Neural cell (in vitro differentiated cells): ENCODE data around the gene POMGNT2. TPM values are rescaled to one million over a fixed set of nuclear protein-coding genes. Genes with fewer than 3 reads are reported as not detected.

ENCODE experiments used
- H2AFZ ChIP-seq: fragments of 200-600, 300-800 bp; sonication (generic), shearing (Covaris generic); 2 replicates; pipeline ENCODE4 v1.6.0; 2014; ENCODE audit warnings: low read depth, mild to moderate bottlenecking, antibody characterized with exemption, low read length, moderate library complexity
- H3F3A ChIP-seq: fragments of 200-600 bp; shearing (Covaris generic); 2 replicates; pipeline ENCODE4 v1.6.1; 2016; ENCODE audit warnings: mild to moderate bottlenecking, moderate library complexity, mixed read lengths, antibody characterized with exemption, low read length; ENCODE audit not compliant: insufficient read depth, poor library complexity, severe bottlenecking
- H3K27ac ChIP-seq: fragments of 200-600, 300-800 bp; sonication (generic), shearing (Covaris generic); 2 replicates; pipeline ENCODE4 v1.5.1; 2014; ENCODE audit warnings: mild to moderate bottlenecking, low read length, moderate library complexity
- H3K27me3 ChIP-seq: fragments of 300-800, 200-600 bp; sonication (generic), shearing (Covaris generic); 2 replicates; pipeline ENCODE4 v1.6.0; 2014; ENCODE audit warnings: mild to moderate bottlenecking, low read depth, low read length, moderate library complexity; ENCODE audit not compliant: insufficient read depth
- H3K36me3 ChIP-seq: fragments of 300-800, 200-600 bp; sonication (generic), shearing (Covaris generic); 2 replicates; pipeline ENCODE4 v1.5.1; 2014; ENCODE audit warnings: mild to moderate bottlenecking, antibody characterized with exemption, low read length, moderate library complexity; ENCODE audit not compliant: insufficient read depth
- H3K4me2 ChIP-seq: fragments of 300-800, 200-600 bp; sonication (generic), shearing (Covaris generic); 2 replicates; pipeline ENCODE4 v1.6.0; 2014; ENCODE audit warnings: mild to moderate bottlenecking, low read length
- H3K4me3 ChIP-seq: fragments of 300-800, 200-600 bp; sonication (generic), shearing (Covaris generic); 2 replicates; pipeline ENCODE4 v1.5.1; 2014; ENCODE audit warnings: mild to moderate bottlenecking, low read length, moderate library complexity
- H3K79me2 ChIP-seq: fragments of 200-600 bp; shearing (Covaris generic); replicated peaks from 2 replicates; pipeline ENCODE4 v1.6.0; 2014; ENCODE audit warnings: mild to moderate bottlenecking, low read length, moderate library complexity; ENCODE audit not compliant: insufficient read depth
- H3K9ac ChIP-seq: fragments of 300-800, 200-600 bp; sonication (generic), shearing (Covaris generic); 2 replicates; pipeline ENCODE4 v1.6.1; 2016; ENCODE audit warnings: mild to moderate bottlenecking, low read length, mixed read lengths
- H3K9me2 ChIP-seq: fragments of 200-600 bp; shearing (Covaris generic); 2 replicates; pipeline ENCODE4 v1.6.1; 2016; ENCODE audit warnings: mild to moderate bottlenecking, low read length, mixed read lengths; ENCODE audit not compliant: insufficient read depth
- H3K9me3 ChIP-seq: fragments of 200-600, 300-800 bp; sonication (generic), shearing (Covaris generic); 2 replicates; pipeline ENCODE4 v1.6.1; 2016; ENCODE audit warnings: mild to moderate bottlenecking, mixed run types, low read length, moderate library complexity, mixed read lengths
- H4K20me1 ChIP-seq: fragments of 200-600 bp; shearing (Covaris generic); 2 replicates; pipeline ENCODE4 v1.6.1; 2016; ENCODE audit warnings: mild to moderate bottlenecking, mixed run types; ENCODE audit not compliant: insufficient read depth
- EP300 ChIP-seq: fragments of 450-650 bp; conservative IDR thresholded peaks from 2 replicates; pipeline ENCODE4 v1.6.1; 2014; ENCODE audit warnings: antibody characterized with exemption, mild to moderate bottlenecking, moderate library complexity; ENCODE audit not compliant: poor library complexity, severe bottlenecking
- EZH2 ChIP-seq: fragments of 200-600, 300-800 bp; shearing (Covaris generic), sonication (generic); IDR thresholded peaks from 2 replicates; pipeline ENCODE4 v1.6.1; 2014; ENCODE audit warnings: antibody characterized with exemption, low read length, borderline replicate concordance, mild to moderate bottlenecking; ENCODE audit not compliant: insufficient read depth, poor library complexity, severe bottlenecking
- MXI1 ChIP-seq: fragments of 450-650 bp; conservative IDR thresholded peaks from 2 replicates; pipeline ENCODE4 v1.6.1; 2014; ENCODE audit warnings: antibody characterized with exemption, mild to moderate bottlenecking; ENCODE audit not compliant: poor library complexity, severe bottlenecking
- POLR2AphosphoS5 ChIP-seq: IDR thresholded peaks from 2 replicates; pipeline ENCODE4 v1.6.1; 2012
- RAD21 ChIP-seq: fragments of 450-650 bp; conservative IDR thresholded peaks from 2 replicates; pipeline ENCODE4 v1.6.1; 2014; ENCODE audit warnings: antibody characterized with exemption, mild to moderate bottlenecking, moderate library complexity
- SMC3 ChIP-seq: fragments of 450-650 bp; conservative IDR thresholded peaks from 2 replicates; pipeline ENCODE4 v1.6.1; 2014; ENCODE audit warnings: antibody characterized with exemption, mild to moderate bottlenecking, moderate library complexity; ENCODE audit not compliant: poor library complexity
- TAF1 ChIP-seq: IDR thresholded peaks from 2 replicates; pipeline ENCODE4 v1.6.1; 2012; ENCODE audit warnings: low read depth
- polyA plus RNA-seq: library from polyadenylated mRNA; depleted of rRNA; stranded (reverse); fragments of >200 nt; gene quantifications from 2 replicates; pipeline ENCODE4 v1.2.3, GENCODE V29; 2014
- TF ChIP-seq, protein P1 (sequence below): IDR thresholded peaks from 2 replicates; pipeline ENCODE4 v1.6.1; 2012; ENCODE audit warnings: borderline replicate concordance
- TF ChIP-seq, protein P2 (sequence below): fragments of 450-650 bp; IDR thresholded peaks from 2 replicates; pipeline ENCODE4 v1.5.1; 2014; ENCODE audit warnings: antibody characterized with exemption, mild to moderate bottlenecking, moderate library complexity; ENCODE audit not compliant: poor library complexity, severe bottlenecking

Gene POMGNT2
- polyA plus RNA-seq, 1 donor from 2014 or later = 25.7 TPM

GRCh38 chr3:43034200-43034599 lies 71.7 kb downstream of the POMGNT2 start:
- H3K4me2 ChIP-seq = no peak overlapping the region
- no peaks in the 10 kb centered on the region for H3K9me3 ChIP-seq

DNA sequence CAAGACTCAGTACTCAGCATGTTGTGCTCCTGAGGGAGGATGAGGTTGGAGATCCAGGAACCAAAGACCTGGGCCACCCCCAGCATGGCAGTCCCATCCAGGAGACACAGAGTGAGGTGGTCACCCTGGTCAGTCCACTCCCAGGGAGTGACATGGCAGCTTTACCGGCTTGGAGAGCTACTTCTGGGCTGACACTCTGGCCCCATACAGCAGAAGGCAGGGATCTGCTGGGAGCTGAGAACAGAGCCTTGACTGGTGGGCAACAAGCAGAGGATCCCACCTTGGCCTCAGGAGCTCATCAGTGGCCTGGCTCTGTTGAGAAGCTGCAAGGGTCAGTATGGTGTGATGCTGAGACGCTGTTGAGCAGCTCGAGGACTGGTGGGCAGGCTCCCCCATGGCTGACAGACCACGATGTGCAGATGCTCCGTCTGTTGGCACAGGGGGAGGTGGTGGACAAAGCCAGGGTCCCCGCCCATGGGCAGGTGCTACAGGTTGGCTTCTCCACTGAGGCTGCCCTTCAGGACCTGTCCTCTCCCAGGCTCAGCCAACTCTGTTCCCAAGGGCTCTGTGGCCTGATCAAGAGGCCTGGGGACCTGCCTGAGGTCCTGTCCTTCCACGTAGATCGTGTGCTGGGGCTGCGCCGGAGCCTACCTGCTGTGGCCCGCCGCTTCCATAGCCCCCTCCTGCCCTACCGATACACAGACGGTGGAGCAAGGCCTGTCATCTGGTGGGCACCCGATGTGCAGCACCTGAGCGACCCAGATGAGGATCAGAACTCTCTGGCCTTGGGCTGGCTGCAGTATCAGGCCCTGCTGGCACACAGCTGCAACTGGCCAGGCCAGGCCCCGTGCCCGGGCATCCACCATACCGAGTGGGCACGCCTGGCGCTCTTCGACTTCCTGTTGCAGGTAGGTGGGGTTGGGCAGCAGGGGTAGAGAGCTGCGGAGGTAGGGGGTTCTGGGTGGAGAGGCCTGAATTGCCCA lies 72.9 kb downstream of the POMGNT2 start:
- TF ChIP-seq SMC3 = no peak
- no peak for TF ChIP-seq EP300
- no peak for TF ChIP-seq RAD21
- TF ChIP-seq, protein P1, sequence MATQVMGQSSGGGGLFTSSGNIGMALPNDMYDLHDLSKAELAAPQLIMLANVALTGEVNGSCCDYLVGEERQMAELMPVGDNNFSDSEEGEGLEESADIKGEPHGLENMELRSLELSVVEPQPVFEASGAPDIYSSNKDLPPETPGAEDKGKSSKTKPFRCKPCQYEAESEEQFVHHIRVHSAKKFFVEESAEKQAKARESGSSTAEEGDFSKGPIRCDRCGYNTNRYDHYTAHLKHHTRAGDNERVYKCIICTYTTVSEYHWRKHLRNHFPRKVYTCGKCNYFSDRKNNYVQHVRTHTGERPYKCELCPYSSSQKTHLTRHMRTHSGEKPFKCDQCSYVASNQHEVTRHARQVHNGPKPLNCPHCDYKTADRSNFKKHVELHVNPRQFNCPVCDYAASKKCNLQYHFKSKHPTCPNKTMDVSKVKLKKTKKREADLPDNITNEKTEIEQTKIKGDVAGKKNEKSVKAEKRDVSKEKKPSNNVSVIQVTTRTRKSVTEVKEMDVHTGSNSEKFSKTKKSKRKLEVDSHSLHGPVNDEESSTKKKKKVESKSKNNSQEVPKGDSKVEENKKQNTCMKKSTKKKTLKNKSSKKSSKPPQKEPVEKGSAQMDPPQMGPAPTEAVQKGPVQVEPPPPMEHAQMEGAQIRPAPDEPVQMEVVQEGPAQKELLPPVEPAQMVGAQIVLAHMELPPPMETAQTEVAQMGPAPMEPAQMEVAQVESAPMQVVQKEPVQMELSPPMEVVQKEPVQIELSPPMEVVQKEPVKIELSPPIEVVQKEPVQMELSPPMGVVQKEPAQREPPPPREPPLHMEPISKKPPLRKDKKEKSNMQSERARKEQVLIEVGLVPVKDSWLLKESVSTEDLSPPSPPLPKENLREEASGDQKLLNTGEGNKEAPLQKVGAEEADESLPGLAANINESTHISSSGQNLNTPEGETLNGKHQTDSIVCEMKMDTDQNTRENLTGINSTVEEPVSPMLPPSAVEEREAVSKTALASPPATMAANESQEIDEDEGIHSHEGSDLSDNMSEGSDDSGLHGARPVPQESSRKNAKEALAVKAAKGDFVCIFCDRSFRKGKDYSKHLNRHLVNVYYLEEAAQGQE = no peak
- TF ChIP-seq POLR2AphosphoS5 = no peak
- Histone ChIP-seq H3K79me2 (no peaks in the 10 kb centered on the region), H3K9me2 (no peaks in the 10 kb centered on the region)

More at GRCh38 chr3:43034200-43034599, 71.7 kb downstream of the POMGNT2 start:
- Histone ChIP-seq H2AFZ (no peak overlapping the region), H3K27me3 (no peaks in the 10 kb centered on the region), H3F3A (no peaks in the 10 kb centered on the region), H3K79me2 (no peaks in the 10 kb centered on the region), H3K9me2 (no peaks in the 10 kb centered on the region), H3K4me3 (no peak overlapping the region), H4K20me1 (no peaks in the 10 kb centered on the region), H3K36me3 (no peaks in the 10 kb centered on the region), H3K27ac (no peak overlapping the region), H3K9ac (no peak overlapping the region)
- TF ChIP-seq RAD21 = no peak
- no peak for TF ChIP-seq TAF1
- TF ChIP-seq, protein P2, sequence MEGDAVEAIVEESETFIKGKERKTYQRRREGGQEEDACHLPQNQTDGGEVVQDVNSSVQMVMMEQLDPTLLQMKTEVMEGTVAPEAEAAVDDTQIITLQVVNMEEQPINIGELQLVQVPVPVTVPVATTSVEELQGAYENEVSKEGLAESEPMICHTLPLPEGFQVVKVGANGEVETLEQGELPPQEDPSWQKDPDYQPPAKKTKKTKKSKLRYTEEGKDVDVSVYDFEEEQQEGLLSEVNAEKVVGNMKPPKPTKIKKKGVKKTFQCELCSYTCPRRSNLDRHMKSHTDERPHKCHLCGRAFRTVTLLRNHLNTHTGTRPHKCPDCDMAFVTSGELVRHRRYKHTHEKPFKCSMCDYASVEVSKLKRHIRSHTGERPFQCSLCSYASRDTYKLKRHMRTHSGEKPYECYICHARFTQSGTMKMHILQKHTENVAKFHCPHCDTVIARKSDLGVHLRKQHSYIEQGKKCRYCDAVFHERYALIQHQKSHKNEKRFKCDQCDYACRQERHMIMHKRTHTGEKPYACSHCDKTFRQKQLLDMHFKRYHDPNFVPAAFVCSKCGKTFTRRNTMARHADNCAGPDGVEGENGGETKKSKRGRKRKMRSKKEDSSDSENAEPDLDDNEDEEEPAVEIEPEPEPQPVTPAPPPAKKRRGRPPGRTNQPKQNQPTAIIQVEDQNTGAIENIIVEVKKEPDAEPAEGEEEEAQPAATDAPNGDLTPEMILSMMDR = no peak
- TF ChIP-seq, protein P1 = no peak
- TF ChIP-seq EZH2 = no peak
- no peak for TF ChIP-seq MXI1
- no peak for TF ChIP-seq EP300
- TF ChIP-seq POLR2AphosphoS5 = no peak
- no peak for TF ChIP-seq SMC3

More for the DNA sequence above, 72.9 kb downstream of the POMGNT2 start:
- Histone ChIP-seq H2AFZ (no peak overlapping the region), H3K9me3 (no peaks in the 10 kb centered on the region), H3K4me3 (no peak overlapping the region), H4K20me1 (no peaks in the 10 kb centered on the region), H3K27me3 (no peaks in the 10 kb centered on the region), H3K9ac (no peak overlapping the region), H3K36me3 (no peaks in the 10 kb centered on the region), H3K4me2 (no peak overlapping the region), H3K27ac (no peak overlapping the region), H3F3A (no peaks in the 10 kb centered on the region)
